ENCODE data around the gene ZG16. TPM values are rescaled to one million over a fixed set of nuclear protein-coding genes. Genes with fewer than 3 reads are reported as not detected.
"Not testable (repeated sequence)": the region's sequence is repeated elsewhere in the genome, so short reads cannot be mapped to it uniquely, and the experiment has no call there.

Gene ZG16
- total RNA-seq, 2 donors from 2014 or later: not detected

- Histone ChIP-seq H3K27ac (ENCODE audit: low read depth, low read length) (no peak overlapping the region), H3K9ac (ENCODE audit: extremely low read depth, low read length, poor library complexity, severe bottlenecking) (no peak overlapping the region), H3K27me3 (ENCODE audit: control insufficient read depth, insufficient read depth, low read length, poor library complexity, severe bottlenecking) (no peaks in the 10 kb centered on the region), H3K9me3 (ENCODE audit: control insufficient read depth, low read length) (no peaks in the 10 kb centered on the region), H3K36me3 (ENCODE audit: control insufficient read depth, insufficient read depth, low read length) (no peaks in the 10 kb centered on the region), H3K4me1 (ENCODE audit: control insufficient read depth, insufficient read depth, low read length) (no peaks in the 10 kb centered on the region), H3K4me3 (ENCODE audit: low read length) (no peak overlapping the region)
- Mint-ChIP-seq H3K4me1 (peaks cover 13% of the 10 kb centered on the region), H3K4me3 (no peak overlapping the region), H3K27me3 (ENCODE audit: insufficient read depth) (no peaks in the 10 kb centered on the region), H3K9me3 (peaks cover 16% of the 10 kb centered on the region), H3K36me3 (ENCODE audit: low read depth) (peaks cover 11% of the 10 kb centered on the region), H3K27ac (no peak overlapping the region)
- WGBS, 2 experiments (ENCODE audit: insufficient coverage in 1 of 2, insufficient read length in 1 of 2): 95 to 98% methylated on average over 8 to 20 of the region's 20 CpGs
- no peak for TF ChIP-seq CTCF (conservative IDR thresholded peaks at IDR 0.05)
- no peak for DNase-seq
Measured at GRCh38 chr16:29744541-29745101, 33.4 kb upstream of the ZG16 start.

- Mint-ChIP-seq H3K27me3 (ENCODE audit: insufficient read depth) (no peaks in the 10 kb centered on the region), H3K36me3 (ENCODE audit: low read depth) (peaks cover 11% of the 10 kb centered on the region), H3K4me1 (peaks cover 8% of the 10 kb centered on the region), H3K4me3 (no peak overlapping the region), H3K9me3 (peaks cover 16% of the 10 kb centered on the region), H3K27ac (no peak overlapping the region)
- Histone ChIP-seq H3K9me3 (ENCODE audit: control insufficient read depth, low read length) (no peaks in the 10 kb centered on the region), H3K9ac (ENCODE audit: extremely low read depth, low read length, poor library complexity, severe bottlenecking) (no peak overlapping the region), H3K27me3 (ENCODE audit: control insufficient read depth, insufficient read depth, low read length, poor library complexity, severe bottlenecking) (no peaks in the 10 kb centered on the region), H3K4me1 (ENCODE audit: control insufficient read depth, insufficient read depth, low read length) (no peaks in the 10 kb centered on the region), H3K4me3 (ENCODE audit: low read length) (no peak overlapping the region), H3K27ac (ENCODE audit: low read depth, low read length) (no peak overlapping the region), H3K36me3 (ENCODE audit: control insufficient read depth, insufficient read depth, low read length) (no peaks in the 10 kb centered on the region)
- TF ChIP-seq CTCF (conservative IDR thresholded peaks at IDR 0.05): no peak
- no peak for DNase-seq
- 88 to 96% methylated on average over 5 to 15 of the region's 16 CpGs for WGBS, 2 experiments (ENCODE audit: insufficient coverage in 1 of 2, insufficient read length in 1 of 2)
Measured at GRCh38 chr16:29745121-29745852, 32.8 kb upstream of the ZG16 start.

- WGBS, 2 experiments (ENCODE audit: insufficient coverage in 1 of 2, insufficient read length in 1 of 2): 88 to 90% methylated on average over 7 to 12 of the region's 12 CpGs
- no peak within 1 kb of the TSS for H3K27ac Mint-ChIP-seq
- Histone ChIP-seq H3K4me1 (ENCODE audit: control insufficient read depth, insufficient read depth, low read length) (no peaks in the 10 kb centered on the region), H3K9ac (ENCODE audit: extremely low read depth, low read length, poor library complexity, severe bottlenecking) (no peak within 1 kb of the TSS), H3K9me3 (ENCODE audit: control insufficient read depth, low read length) (no peaks in the 10 kb centered on the region), H3K4me3 (ENCODE audit: low read length) (no peak within 1 kb of the TSS), H3K27ac (ENCODE audit: low read depth, low read length) (no peak within 1 kb of the TSS), H3K27me3 (ENCODE audit: control insufficient read depth, insufficient read depth, low read length, poor library complexity, severe bottlenecking) (no peaks in the 10 kb centered on the region), H3K36me3 (ENCODE audit: control insufficient read depth, insufficient read depth, low read length) (no peaks in the 10 kb centered on the region)
- H3K4me1 Mint-ChIP-seq: peaks cover 2% of the 10 kb centered on the region
- H3K4me3 Mint-ChIP-seq: no peak within 1 kb of the TSS
- peaks cover 11% of the 10 kb centered on the region for H3K36me3 Mint-ChIP-seq (ENCODE audit: low read depth)
- H3K27me3 Mint-ChIP-seq (ENCODE audit: insufficient read depth): no peaks in the 10 kb centered on the region
- no peak for TF ChIP-seq CTCF (conservative IDR thresholded peaks at IDR 0.05)
- DNase-seq: no peak
- H3K9me3 Mint-ChIP-seq: peaks cover 16% of the 10 kb centered on the region
Measured at GRCh38 chr16:29745853-29746345, 32.2 kb upstream of the ZG16 start, which contains the start of gene C16orf54. TSS of gene C16orf54 (minus strand) at chr16:29745990. CDS start at chr16:29744951, 1,039 bp downstream.

- H3K4me1 ChIP-seq (ENCODE audit: control insufficient read depth, insufficient read depth, low read length); H3K9ac ChIP-seq (ENCODE audit: extremely low read depth, low read length, poor library complexity, severe bottlenecking); H3K27ac Mint-ChIP-seq; H3K9me3 ChIP-seq (ENCODE audit: control insufficient read depth, low read length); H3K4me3 ChIP-seq (ENCODE audit: low read length); H3K4me1 Mint-ChIP-seq; H3K4me3 Mint-ChIP-seq; H3K27me3 ChIP-seq (ENCODE audit: control insufficient read depth, insufficient read depth, low read length, poor library complexity, severe bottlenecking); H3K27me3 Mint-ChIP-seq (ENCODE audit: insufficient read depth); DNase-seq; H3K27ac ChIP-seq (ENCODE audit: low read depth, low read length); H3K36me3 ChIP-seq (ENCODE audit: control insufficient read depth, insufficient read depth, low read length): not testable (repeated sequence)
- Mint-ChIP-seq H3K9me3 (peaks cover 16% of the 10 kb centered on the region), H3K36me3 (ENCODE audit: low read depth) (peaks cover 11% of the 10 kb centered on the region)
- WGBS, 2 experiments (ENCODE audit: insufficient coverage in 1 of 2, insufficient read length in 1 of 2): 80 to 96% methylated on average over 1 to 4 of the region's 4 CpGs
Measured at GRCh38 chr16:29746518-29746917, 31.5 kb upstream of the ZG16 start.
